Cardiac septum (tissue), 1 donor: Measurements from ENCODE around the gene NPM3. TPM values are rescaled to one million over a fixed set of nuclear protein-coding genes. Genes with fewer than 3 reads are reported as not detected.

Experiments used
- DNase-seq: peaks from one replicate; pipeline ENCODE4 v3.0.0-alpha.2; 2020; ENCODE audit warnings: low spot score
- intact Hi-C: fragments of 100-400 bp; cut with DNase I; formaldehyde crosslinking; loops from one replicate; pipeline ENCODE4 v1.14.0; 2022
- total RNA-seq: library from RNA; stranded (reverse); fragmentation: NEBNext Ultra II Directional; extraction: Animal tissue kit (Norgen Biotek cat#: 25700); gene quantifications from one replicate; pipeline ENCODE4 v1.2.1, GENCODE V29; 2021
- donor health status: DM: no; HTN: no; CAD: no.

Gene NPM3
- total RNA-seq, 1 donor from 2014 or later, result 8.9 TPM

DNA sequence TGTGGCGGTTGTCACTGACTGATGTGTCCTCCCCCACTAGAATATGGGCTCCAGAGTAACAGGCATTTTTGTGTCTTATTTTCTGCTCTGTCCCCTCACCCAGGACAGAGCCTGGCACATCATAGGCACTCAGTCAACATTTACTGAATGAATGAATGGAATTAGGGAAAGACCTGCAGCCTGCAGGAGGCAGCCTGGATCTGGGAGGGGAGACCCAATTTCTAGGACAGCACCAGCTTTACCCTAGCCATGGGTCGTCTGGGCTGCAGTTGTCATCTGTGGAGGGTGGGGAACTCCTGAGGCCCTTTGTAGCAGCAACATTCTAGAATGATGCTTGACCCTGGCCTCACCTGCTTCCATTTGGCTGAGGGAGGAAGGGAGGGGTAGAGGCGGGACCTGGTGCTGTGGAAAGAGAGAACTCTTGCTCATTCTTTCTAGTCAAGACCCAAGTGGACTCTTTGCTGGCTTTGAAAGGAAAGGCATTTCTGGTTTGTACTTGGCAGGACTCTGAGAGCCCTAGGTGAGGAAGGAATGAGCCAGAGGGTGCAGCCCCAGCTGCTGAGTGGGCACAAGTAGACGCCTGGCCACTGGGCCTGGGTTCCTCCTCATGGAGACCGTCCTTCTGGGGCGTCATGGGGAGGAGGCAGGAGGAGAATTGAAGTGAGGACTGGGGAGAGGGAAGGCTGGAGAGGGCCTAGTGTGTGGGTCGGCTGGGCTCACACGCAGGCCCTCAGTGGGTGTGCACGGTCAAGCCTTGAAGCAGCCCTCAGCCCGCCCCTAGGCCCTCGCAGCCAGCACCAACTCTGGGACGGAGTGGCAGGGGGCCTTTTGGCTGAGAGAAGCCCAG is 16.3 kb downstream of the NPM3 start:
- intact Hi-C loops, result no loop called here
- DNase-seq, result peak; percentile 44

- no peak for DNase-seq
- intact Hi-C loops, result no loop called here
These were observed 16.9 kb downstream of the NPM3 start for GRCh38 chr10:101766306-101766705.

DNA sequence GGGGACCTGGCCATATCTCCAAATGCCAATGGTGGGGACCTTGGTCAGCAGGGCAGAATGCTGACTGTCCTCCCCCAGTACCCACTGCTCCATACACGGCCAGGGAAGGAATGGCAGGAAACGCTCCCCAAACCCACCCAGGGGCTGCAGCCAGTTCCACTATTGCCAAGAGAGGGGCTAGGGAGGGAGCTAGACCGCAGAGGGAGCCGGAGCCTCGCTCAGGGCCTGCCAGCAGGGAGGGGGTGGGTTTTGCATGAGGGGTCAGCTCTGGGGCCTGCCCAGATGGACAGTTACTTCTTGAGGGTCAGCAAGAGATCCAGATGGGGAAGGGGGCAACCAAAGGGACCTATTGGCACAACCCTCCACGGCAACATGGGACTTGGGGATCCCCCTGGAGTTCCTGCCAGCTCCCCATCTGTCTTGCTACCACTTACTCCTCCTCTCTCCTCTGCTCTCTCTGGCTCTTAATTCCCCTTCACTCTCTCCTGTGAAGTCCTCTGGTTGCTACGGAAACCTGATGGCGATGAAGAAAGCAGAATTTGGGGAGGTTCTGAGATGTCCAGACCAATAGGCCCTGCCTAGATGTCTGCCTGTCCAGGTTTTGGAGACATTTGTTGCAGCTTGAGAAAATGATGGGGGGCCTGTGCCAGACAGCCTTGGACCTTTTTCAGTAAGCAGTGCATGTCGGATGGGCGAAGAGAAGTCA is 20.0 kb downstream of the NPM3 start:
- no peak for DNase-seq
- intact Hi-C loops, result no loop called here

DNA sequence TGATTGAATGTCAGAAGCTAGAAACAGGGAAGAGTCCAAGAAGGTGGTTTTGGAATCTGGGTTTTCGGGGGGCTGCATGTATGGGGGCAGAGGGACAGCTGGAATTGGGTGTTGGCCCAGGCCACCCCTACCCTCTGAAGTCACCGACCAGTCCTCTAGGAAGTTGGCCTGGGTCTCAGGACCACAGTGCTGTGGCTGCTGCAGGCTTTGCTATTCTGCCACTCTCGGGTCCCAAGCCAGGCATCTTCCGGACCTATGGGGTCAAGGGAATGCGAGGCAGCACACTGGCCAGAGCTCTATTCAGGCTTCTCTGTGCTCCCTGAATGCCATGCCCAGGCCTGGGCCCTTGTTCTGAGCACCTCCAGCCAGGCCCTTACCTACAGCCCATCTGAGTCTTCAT is 20.5 kb downstream of the NPM3 start:
- intact Hi-C loops, result no loop called here
- DNase-seq, result peak; percentile 59

DNA sequence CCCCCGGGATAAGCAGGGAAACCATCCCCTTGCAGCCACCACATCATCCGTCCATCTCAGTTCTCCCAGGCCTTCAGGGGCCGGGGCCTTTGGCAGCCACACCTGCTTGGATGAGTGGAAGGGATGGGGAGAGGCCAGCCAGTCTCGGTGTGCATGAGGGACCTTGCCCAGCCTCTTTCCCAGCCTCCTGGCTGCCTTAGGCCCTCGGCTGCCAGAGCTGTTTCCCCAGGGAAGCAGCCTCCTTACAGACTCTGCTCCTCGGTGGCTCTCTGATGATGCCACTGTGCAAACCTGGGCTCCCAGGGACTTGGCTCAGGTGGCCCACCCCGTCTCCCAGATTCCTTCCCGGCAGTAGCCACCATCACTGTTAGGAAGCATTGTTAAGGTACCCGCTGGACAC is 22.0 kb downstream of the NPM3 start:
- intact Hi-C loops, result no loop called here
- DNase-seq, result no peak

DNA sequence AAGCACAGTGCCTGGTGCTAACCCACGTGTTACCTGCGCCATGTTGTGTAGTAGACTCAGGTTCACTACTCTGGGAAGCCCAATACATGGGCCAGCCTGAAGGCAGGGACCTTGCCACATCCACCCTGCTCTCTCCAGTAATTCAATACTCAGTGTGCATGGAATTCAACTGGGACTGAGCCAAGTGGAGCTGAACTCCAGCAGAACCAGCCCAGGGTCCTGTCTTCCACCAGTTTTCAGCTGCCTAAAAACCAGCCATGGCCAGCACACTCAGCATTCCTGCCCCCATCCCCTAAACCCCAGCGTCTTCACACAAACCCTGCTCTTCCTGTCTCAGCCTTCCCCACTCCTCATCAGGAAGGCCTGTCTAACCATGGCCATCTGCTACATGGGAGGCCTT is 22.7 kb downstream of the NPM3 start:
- intact Hi-C loops, result no loop called here
- DNase-seq, result peak; percentile 10

DNA sequence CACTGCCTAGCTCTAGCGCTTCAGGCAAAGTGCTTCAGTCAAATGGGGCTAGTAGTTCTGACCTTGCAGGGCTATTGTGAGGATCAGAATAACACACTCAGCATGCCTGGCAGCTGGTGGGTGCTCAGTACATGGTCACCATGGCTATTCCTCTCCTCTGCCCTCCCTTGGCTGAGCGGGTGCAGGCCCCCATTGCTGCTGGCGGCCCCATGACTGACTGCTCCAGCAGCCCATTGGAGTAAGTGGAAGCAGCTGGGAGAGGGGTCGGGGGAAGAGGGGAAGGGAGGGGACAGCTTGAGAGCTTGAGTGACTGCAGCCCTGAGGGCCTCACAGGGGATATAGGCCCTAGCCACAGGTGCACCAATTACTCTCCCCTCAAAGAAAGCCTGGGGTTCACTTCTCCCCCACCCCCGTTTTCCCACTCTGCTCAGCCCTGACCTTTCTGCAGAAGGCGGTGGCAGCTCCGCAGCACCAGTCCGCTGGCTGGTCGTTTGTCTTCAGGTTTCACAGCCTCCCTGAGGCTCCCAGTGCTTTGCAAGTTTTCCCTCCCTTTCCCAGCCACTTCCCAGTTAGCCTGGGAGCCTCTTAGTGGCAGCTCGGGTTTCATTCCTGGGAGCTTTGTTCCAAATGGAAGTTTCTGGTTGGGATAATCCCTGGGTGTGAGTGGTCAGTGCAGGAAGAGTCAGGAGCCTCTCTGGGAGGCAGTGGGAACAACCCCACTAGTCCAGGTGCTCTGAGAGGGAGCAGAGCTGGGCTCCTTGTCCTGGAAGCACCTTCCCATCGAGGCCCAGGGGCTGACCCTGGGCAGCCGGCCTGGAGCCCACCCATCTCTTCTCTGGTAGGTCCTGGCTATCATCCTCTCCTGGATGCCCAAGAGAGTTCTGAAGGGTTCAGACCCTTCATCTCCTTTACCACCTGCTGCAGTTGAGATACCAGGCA is 23.7 kb downstream of the NPM3 start:
- no peak for DNase-seq
- intact Hi-C loops, result no loop called here

- intact Hi-C loops, result no loop called here
- DNase-seq, result no peak
These were observed 24.4 kb downstream of the NPM3 start for GRCh38 chr10:101758858-101759257.

DNA sequence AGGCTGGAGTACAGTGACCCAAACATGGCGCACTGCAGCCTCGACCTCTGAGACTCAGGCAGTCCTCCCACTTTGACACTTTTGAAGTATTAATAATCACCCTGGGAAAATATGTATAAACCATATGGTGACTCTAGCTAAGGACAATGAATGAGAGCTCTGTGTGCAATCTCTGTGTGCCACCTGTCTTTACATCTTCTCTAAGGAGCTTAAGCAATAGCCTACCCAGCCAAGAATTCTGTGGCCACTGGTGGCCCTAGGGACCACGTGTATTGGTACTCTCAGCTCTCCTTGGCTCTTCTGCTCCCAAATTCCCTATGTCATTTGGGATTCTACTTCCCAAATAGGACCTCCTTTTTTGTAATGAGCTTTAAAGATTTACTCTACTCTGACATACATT is 31.0 kb downstream of the NPM3 start:
- DNase-seq, result no peak
- intact Hi-C loops, result no loop called here

- intact Hi-C loops, result no loop called here
- DNase-seq, result no peak
These were observed 33.9 kb downstream of the NPM3 start for GRCh38 chr10:101749047-101750016.

- DNase-seq, result no peak
- intact Hi-C loops, result no loop called here
These were observed 34.8 kb downstream of the NPM3 start for GRCh38 chr10:101748496-101748895.

- intact Hi-C loops, result no loop called here
- DNase-seq, result no peak
These were observed 38.1 kb downstream of the NPM3 start for GRCh38 chr10:101745074-101745696.

GRCh38 chr10:101744267-101744666 is 39.0 kb downstream of the NPM3 start:
- intact Hi-C loops, result no loop called here
- DNase-seq, result no peak

GRCh38 chr10:101741938-101742337 is 41.3 kb downstream of the NPM3 start:
- DNase-seq, result no peak
- intact Hi-C loops, result no loop called here

GRCh38 chr10:101736666-101737065 is 46.6 kb downstream of the NPM3 start:
- intact Hi-C loops, result no loop called here
- DNase-seq, result no peak

- DNase-seq, result no peak
- intact Hi-C loops, result no loop called here
These were observed 51.1 kb downstream of the NPM3 start for GRCh38 chr10:101732096-101732495.
